ENCODE data around the gene REPS2. TPM values are rescaled to one million over a fixed set of nuclear protein-coding genes. Genes with fewer than 3 reads are reported as not detected.
A peak's percentile ranks its signal among the peaks of the same experiment; 100 is the strongest.

Gene REPS2
- total and polyA plus RNA-seq, 4 donors: 8.0 to 18.4 (median 11.6) TPM

DNA sequence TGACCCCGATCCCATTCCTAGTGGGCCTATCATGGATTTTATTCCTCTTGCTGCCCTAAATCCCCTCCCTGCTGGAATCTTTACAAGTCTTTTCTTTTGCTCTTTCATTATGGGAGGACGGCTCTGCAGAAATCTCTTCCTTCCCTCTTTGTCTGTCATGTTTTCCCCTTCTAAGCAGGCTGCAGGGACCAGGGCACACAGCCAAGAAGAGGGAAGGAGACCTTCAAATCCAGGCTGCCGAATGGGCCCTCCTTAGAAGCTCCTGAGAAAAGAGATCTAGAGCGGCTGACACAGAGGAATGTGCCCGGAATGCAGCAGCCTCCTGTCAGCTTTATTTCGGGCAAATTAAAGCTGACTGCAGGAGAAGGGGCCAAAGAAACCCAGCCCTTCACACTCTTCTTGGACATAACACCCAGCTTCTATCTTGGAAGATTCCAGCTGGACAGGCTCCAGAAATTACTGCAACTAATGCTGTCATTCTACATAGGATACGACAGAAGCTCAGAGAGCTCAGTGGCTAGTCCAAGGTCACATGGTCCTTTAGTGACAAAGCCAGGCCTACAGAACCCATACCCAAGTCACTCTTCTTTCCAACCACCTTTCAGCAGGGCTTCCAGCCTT, 240.8 kb downstream of the REPS2 start:
- Histone ChIP-seq H3K4me1 (ENCODE audit: control insufficient read depth in 5 of 5, insufficient read depth in 5 of 5, low read length in 5 of 5) (no peaks in the 10 kb centered on the region), H3K9ac (ENCODE audit: insufficient read depth in 1 of 2, low read length in 2 of 2) (no peak overlapping the region), H3K27ac (ENCODE audit: low read depth in 1 of 2, low read length in 1 of 2) (no peak overlapping the region), H3K27me3 (ENCODE audit: control insufficient read depth in 3 of 3, insufficient read depth in 3 of 3, low read length in 2 of 3) (peaks cover 0 to 20% (median 5%) of the 10 kb centered on the region in 3 donors), H3K36me3 (ENCODE audit: control insufficient read depth in 4 of 4, insufficient read depth in 4 of 4, low read length in 4 of 4) (no peaks in the 10 kb centered on the region), H3K9me3 (ENCODE audit: control insufficient read depth in 4 of 4, insufficient read depth in 3 of 4, low read length in 3 of 4) (peaks cover 0 to 2% (median 0%) of the 10 kb centered on the region in 4 donors), H3K4me3 (no peak overlapping the region)
- TF ChIP-seq, protein P1, sequence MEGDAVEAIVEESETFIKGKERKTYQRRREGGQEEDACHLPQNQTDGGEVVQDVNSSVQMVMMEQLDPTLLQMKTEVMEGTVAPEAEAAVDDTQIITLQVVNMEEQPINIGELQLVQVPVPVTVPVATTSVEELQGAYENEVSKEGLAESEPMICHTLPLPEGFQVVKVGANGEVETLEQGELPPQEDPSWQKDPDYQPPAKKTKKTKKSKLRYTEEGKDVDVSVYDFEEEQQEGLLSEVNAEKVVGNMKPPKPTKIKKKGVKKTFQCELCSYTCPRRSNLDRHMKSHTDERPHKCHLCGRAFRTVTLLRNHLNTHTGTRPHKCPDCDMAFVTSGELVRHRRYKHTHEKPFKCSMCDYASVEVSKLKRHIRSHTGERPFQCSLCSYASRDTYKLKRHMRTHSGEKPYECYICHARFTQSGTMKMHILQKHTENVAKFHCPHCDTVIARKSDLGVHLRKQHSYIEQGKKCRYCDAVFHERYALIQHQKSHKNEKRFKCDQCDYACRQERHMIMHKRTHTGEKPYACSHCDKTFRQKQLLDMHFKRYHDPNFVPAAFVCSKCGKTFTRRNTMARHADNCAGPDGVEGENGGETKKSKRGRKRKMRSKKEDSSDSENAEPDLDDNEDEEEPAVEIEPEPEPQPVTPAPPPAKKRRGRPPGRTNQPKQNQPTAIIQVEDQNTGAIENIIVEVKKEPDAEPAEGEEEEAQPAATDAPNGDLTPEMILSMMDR (IDR thresholded peaks at IDR 0.05; ENCODE audit: control extremely low read depth, extremely low read depth): no peak
- no peak for ATAC-seq (ENCODE audit: insufficient read depth, low FRiP score)
- 64 to 67% methylated on average over 7 of the region's 7 CpGs for WGBS, 2 donors
- DNase-seq: peak; percentile 18 to 53 (median 51)

DNA sequence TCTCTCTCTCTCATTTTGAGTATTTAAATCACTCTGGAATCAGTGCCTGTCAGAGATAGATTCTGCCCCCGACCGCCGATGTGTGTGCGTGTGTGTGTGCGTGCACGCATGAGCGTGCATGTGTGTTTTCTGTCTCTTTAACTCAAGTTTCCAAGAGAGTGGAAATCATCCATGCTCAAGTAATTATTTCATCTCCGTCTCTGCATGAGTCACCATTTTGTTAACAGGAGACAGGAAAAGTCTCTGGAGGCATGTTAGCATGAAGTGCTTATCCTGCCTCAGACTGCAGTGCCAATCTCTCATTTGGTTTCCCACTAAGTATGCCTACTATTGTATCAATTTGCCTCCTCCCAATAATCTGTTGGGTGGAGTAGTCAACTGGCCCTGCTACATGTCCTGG, 245.6 kb downstream of the REPS2 start:
- 89 to 99% methylated on average over 7 to 8 of the region's 8 CpGs for WGBS, 2 donors
- Histone ChIP-seq H3K4me3 (no peak overlapping the region), H3K9ac (ENCODE audit: insufficient read depth in 1 of 2, low read length in 2 of 2) (no peak overlapping the region), H3K9me3 (ENCODE audit: control insufficient read depth in 4 of 4, insufficient read depth in 3 of 4, low read length in 3 of 4) (no peaks in the 10 kb centered on the region), H3K27ac (ENCODE audit: low read depth in 1 of 2, low read length in 1 of 2) (no peak overlapping the region), H3K27me3 (ENCODE audit: control insufficient read depth in 3 of 3, insufficient read depth in 3 of 3, low read length in 2 of 3) (peaks cover 0 to 15% (median 13%) of the 10 kb centered on the region in 3 donors), H3K36me3 (ENCODE audit: control insufficient read depth in 4 of 4, insufficient read depth in 4 of 4, low read length in 4 of 4) (no peaks in the 10 kb centered on the region), H3K4me1 (ENCODE audit: control insufficient read depth in 5 of 5, insufficient read depth in 5 of 5, low read length in 5 of 5) (no peaks in the 10 kb centered on the region)
- no peak for ATAC-seq (ENCODE audit: insufficient read depth, low FRiP score)
- TF ChIP-seq, protein P1 (IDR thresholded peaks at IDR 0.05; ENCODE audit: control extremely low read depth, extremely low read depth): no peak
- DNase-seq: no peak

Small RNA genes within 50 kb of the gene (small RNA-seq; reads per million reads assigned to genes)
- gene RF00019 (ENCODE audit: low replicate concordance) (not detected), gene RF00190 (ENCODE audit: low replicate concordance) (not detected)

Other genes starting within 250 kb of the REPS2 start
- 10 to 100 TPM in 1 of 2 donors, 1 to 10 TPM in 1; 9.3 to 36.8 TPM for gene CTPS2, start 234.0 kb upstream of the REPS2 start, total RNA-seq
- 10 to 100 TPM in 1 of 2 donors, 1 to 10 TPM in 1; 4.2 to 10.5 TPM for gene CTPS2, start 234.0 kb upstream of the REPS2 start, polyA plus RNA-seq
- 10 to 100 TPM; 31.1 to 32.0 TPM for gene SYAP1, start 227.0 kb upstream of the REPS2 start, total RNA-seq
- gene SYAP1, start 227.0 kb upstream of the REPS2 start, polyA plus RNA-seq: 10 to 100 TPM; 10.2 to 15.3 TPM
- 10 to 100 TPM; 10.5 to 15.4 TPM for gene TXLNG, start 160.2 kb upstream of the REPS2 start, total RNA-seq
- gene TXLNG, start 160.2 kb upstream of the REPS2 start, polyA plus RNA-seq: 1 to 10 TPM; 7.5 to 8.8 TPM
- gene RBBP7, start 76.3 kb upstream of the REPS2 start, total RNA-seq: 10 to 100 TPM; 82.8 to 84.6 TPM
- gene RBBP7, start 76.3 kb upstream of the REPS2 start, polyA plus RNA-seq: 100 to 1,000 TPM in 1 of 2 donors, 10 to 100 TPM in 1; 52.3 to 117 TPM